ENCODE data around the gene NAGLU. TPM values are rescaled to one million over a fixed set of nuclear protein-coding genes. Genes with fewer than 3 reads are reported as not detected.

Gene NAGLU
- total and polyA plus RNA-seq, 2 of the 13 experiments (the other 11 are each of a cell fraction or from before 2014, with no cell fraction given), result 28.2 to 40.1 TPM

GRCh38 chr17:42519546-42520491 lies 16.2 kb upstream of the NAGLU start (continued):
- TF ChIP-seq FOSL2 (CRISPR knock-in tag; IDR thresholded peaks at IDR 0.05), result peak; percentile 82
- no peak for TF ChIP-seq SALL2 (CRISPR knock-in tag; IDR thresholded peaks at IDR 0.05)
- 0 out of 2 replicates have a peak, but pooled peaks have one; percentile 32 for TF ChIP-seq GTF3A (CRISPR knock-in tag; conservative IDR thresholded peaks at IDR 0.05)
- peak; percentile 13; the same call in 1 of the 2 replicates for TF ChIP-seq PITX1 (CRISPR knock-in tag; IDR thresholded peaks at IDR 0.05)
- peak; percentile 32; the same call in 1 of the 2 replicates for TF ChIP-seq MED1 (CRISPR knock-in tag; IDR thresholded peaks at IDR 0.05)
- TF ChIP-seq ZNF704 (CRISPR knock-in tag; IDR thresholded peaks at IDR 0.05; ENCODE audit: borderline replicate concordance), result 0 out of 2 replicates have a peak, but pooled peaks have one; percentile 50
- no peak for TF ChIP-seq EHMT2 (IDR thresholded peaks at IDR 0.05; ENCODE audit: borderline replicate concordance, low read depth, low read length)
- no peak for TF ChIP-seq ZNF142 (CRISPR knock-in tag; IDR thresholded peaks at IDR 0.05)
- 0 out of 2 replicates have a peak, but pooled peaks have one; percentile 34 for TF ChIP-seq IRF1 (CRISPR knock-in tag; IDR thresholded peaks at IDR 0.05; ENCODE audit: low read depth)
- no peak for TF ChIP-seq FOXA1 (IDR thresholded peaks at IDR 0.05)
- TF ChIP-seq FOXA1 (CRISPR knock-in tag; IDR thresholded peaks at IDR 0.05), result no peak
- TF ChIP-seq RFXAP (CRISPR knock-in tag; IDR thresholded peaks at IDR 0.05; ENCODE audit: borderline replicate concordance), result no peak
- no peak for TF ChIP-seq ZNF251 (CRISPR knock-in tag; IDR thresholded peaks at IDR 0.05)
- TF ChIP-seq MTA1 (CRISPR knock-in tag; IDR thresholded peaks at IDR 0.05; ENCODE audit: borderline replicate concordance), result 0 out of 2 replicates have a peak, but pooled peaks have one; percentile 8
- peak; percentile 22; the same call in 1 of the 2 replicates for TF ChIP-seq ARID4A (CRISPR knock-in tag; IDR thresholded peaks at IDR 0.05; ENCODE audit: borderline replicate concordance)
- TF ChIP-seq NR2F2 (IDR thresholded peaks at IDR 0.05; ENCODE audit: borderline replicate concordance, low read depth), result peak; percentile 32; the same call in 1 of the 2 replicates

Measured in HepG2 (cell line).